Left ventricle myocardium inferior (tissue), 1 donor: ENCODE data around the gene MFSD6. TPM values are rescaled to one million over a fixed set of nuclear protein-coding genes. Genes with fewer than 3 reads are reported as not detected.

Experiments
- DNase-seq: peaks from one replicate; pipeline ENCODE4 v3.0.0-alpha.2; 2020
- H3K27ac ChIP-seq: fragments of 200-600 bp; replicated peaks from 2 replicates; pipeline ENCODE4 v1.8.0; 2021
- H3K27me3 ChIP-seq: fragments of 200-600 bp; 2 replicates; pipeline ENCODE4 v1.8.0; 2021; ENCODE audit warnings: low read depth
- H3K36me3 ChIP-seq: fragments of 200-600 bp; 2 replicates; pipeline ENCODE4 v1.8.0; 2021
- H3K4me1 ChIP-seq: fragments of 200-600 bp; 2 replicates; pipeline ENCODE4 v1.8.0; 2021
- H3K4me3 ChIP-seq: fragments of 200-600 bp; 2 replicates; pipeline ENCODE4 v1.8.0; 2021; ENCODE audit warnings: mild to moderate bottlenecking, moderate library complexity
- H3K9me3 ChIP-seq: fragments of 200-600 bp; replicated peaks from 2 replicates; pipeline ENCODE4 v1.8.0; 2021
- intact Hi-C: fragments of 100-400 bp; cut with micrococcal nuclease; formaldehyde crosslinking; loops from one replicate; pipeline ENCODE4 v1.11.0; 2022
- total RNA-seq: library from RNA; stranded (reverse); fragmentation: NEBNext Ultra II Directional; extraction: Animal tissue kit (Norgen Biotek cat#: 25700); gene quantifications from one replicate; pipeline ENCODE4 v1.2.1, GENCODE V29; 2021
- TF ChIP-seq, protein P1 (sequence below): fragments of 200-600 bp; IDR thresholded peaks from 2 replicates; pipeline ENCODE4 v1.8.0; 2021; ENCODE audit warnings: antibody characterized with exemption, mild to moderate bottlenecking, borderline replicate concordance
- donor health status: DM: no; HTN: yes; CAD: no; lungs with severe emphysema.

The MFSD6 gene
- total RNA-seq, 1 donor from 2014 or later, result 21.4 TPM

DNA sequence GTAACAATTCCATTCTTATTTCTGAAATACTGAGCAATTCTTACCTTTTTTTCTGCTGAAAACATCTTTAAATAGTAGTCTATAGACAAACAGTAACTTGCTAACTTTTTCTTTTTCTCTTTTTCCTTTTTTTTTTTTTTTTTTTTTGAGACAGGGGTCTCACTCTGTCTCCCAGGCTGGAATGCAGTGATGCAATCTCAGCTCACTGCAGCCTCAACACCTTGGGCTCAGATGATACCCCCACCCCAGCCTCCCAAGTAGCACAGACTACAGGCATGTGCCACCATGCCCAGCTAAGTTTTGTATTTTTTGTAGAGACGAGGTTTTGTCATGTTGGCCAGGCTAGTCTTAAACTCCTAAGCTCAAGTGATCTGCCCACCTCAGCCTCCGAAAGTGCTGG, 42.2 kb downstream of the MFSD6 start:
- no peak overlapping the region for H3K27ac ChIP-seq
- DNase-seq, result no peak
- TF ChIP-seq, protein P1, sequence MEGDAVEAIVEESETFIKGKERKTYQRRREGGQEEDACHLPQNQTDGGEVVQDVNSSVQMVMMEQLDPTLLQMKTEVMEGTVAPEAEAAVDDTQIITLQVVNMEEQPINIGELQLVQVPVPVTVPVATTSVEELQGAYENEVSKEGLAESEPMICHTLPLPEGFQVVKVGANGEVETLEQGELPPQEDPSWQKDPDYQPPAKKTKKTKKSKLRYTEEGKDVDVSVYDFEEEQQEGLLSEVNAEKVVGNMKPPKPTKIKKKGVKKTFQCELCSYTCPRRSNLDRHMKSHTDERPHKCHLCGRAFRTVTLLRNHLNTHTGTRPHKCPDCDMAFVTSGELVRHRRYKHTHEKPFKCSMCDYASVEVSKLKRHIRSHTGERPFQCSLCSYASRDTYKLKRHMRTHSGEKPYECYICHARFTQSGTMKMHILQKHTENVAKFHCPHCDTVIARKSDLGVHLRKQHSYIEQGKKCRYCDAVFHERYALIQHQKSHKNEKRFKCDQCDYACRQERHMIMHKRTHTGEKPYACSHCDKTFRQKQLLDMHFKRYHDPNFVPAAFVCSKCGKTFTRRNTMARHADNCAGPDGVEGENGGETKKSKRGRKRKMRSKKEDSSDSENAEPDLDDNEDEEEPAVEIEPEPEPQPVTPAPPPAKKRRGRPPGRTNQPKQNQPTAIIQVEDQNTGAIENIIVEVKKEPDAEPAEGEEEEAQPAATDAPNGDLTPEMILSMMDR, result no peak
- H3K27me3 ChIP-seq, result no peaks in the 10 kb centered on the region
- H3K4me3 ChIP-seq, result no peak overlapping the region
- no peaks in the 10 kb centered on the region for H3K36me3 ChIP-seq
- peaks cover 28% of the 10 kb centered on the region for H3K4me1 ChIP-seq
- no peaks in the 10 kb centered on the region for H3K9me3 ChIP-seq
- intact Hi-C loops, result no loop called here

DNA sequence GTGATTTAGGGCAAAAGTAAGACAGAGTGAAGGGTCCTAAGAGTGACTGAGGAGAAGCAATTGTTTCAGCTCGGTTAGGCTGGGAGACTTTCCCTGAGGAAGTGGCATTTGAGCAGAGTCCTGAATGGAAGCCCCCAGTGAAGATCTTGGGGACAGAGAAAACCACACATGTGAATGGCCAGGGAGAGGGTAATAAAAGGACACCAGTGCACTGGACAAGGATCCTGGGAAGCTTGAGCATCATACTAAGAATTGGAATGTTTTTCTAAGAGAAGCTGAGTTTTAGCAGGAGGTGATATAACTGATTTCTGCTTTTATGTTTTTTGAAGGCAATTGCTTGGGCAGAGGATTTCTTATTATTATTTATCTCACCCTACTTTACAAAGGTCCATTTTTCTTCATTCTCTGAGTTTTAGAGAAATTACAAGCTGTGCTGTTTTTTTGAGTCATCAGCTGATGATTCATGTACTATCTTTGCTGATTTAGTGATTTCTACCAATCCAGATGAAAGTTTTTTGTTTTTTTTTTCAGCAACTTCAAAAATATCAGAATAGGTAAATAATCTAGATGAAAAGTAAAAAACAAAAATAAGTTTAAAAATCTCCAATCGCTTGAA, 43.5 kb downstream of the MFSD6 start:
- Histone ChIP-seq H3K9me3 (no peaks in the 10 kb centered on the region), H3K27ac (no peak overlapping the region), H3K4me1 (peaks cover 15% of the 10 kb centered on the region), H3K27me3 (no peaks in the 10 kb centered on the region), H3K4me3 (no peak overlapping the region), H3K36me3 (no peaks in the 10 kb centered on the region)
- DNase-seq, result no peak
- intact Hi-C loops, result no loop called here
- TF ChIP-seq, protein P1, result no peak

DNA sequence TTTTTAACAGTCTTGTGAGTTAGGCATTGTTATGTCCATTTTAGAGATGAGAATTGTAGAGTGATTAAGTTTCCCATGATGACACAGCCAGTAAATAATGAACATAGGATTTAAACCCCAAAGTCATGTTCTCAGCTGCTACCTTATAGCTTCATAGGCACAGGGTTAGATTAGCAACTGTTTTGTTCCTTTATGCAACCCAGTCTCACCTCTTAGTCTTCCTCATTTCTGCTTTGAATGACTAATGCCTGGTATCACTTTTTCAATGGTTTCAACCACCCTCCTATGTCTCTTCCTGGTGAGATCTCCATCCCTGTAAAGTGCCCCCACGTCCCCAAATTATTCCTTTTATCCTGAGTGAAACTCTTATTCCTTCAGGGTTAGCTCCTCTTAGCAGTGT, 44.3 kb downstream of the MFSD6 start:
- Histone ChIP-seq H3K4me3 (no peak overlapping the region), H3K27me3 (no peaks in the 10 kb centered on the region), H3K9me3 (no peaks in the 10 kb centered on the region), H3K36me3 (no peaks in the 10 kb centered on the region), H3K27ac (no peak overlapping the region), H3K4me1 (peaks cover 7% of the 10 kb centered on the region)
- no peak for DNase-seq
- TF ChIP-seq, protein P1, result no peak
- intact Hi-C loops, result no loop called here

DNA sequence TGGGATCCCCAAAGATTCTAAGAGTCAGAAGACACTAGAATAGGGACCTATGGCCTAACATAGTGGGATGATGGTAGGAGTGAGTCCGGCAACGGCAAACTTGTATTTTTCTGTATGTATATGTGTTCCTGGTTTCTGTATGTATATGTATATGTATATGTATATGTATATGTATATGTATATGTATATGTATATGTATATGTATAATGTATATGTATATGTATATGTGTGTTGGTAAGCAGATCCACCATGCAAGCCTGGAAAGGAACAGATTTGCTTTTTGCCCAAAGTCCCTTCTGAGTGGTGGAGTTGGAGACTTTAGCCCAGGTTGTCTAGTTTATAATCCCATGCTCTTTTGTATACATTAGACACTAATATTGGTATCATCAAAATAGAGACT, 46.6 kb downstream of the MFSD6 start:
- no peak for DNase-seq
- intact Hi-C loops, result no loop called here
- Histone ChIP-seq H3K36me3 (peaks cover 3% of the 10 kb centered on the region), H3K4me3 (no peak overlapping the region), H3K9me3 (no peaks in the 10 kb centered on the region), H3K4me1 (peaks cover 10% of the 10 kb centered on the region), H3K27me3 (no peaks in the 10 kb centered on the region), H3K27ac (no peak overlapping the region)
- TF ChIP-seq, protein P1, result no peak

DNA sequence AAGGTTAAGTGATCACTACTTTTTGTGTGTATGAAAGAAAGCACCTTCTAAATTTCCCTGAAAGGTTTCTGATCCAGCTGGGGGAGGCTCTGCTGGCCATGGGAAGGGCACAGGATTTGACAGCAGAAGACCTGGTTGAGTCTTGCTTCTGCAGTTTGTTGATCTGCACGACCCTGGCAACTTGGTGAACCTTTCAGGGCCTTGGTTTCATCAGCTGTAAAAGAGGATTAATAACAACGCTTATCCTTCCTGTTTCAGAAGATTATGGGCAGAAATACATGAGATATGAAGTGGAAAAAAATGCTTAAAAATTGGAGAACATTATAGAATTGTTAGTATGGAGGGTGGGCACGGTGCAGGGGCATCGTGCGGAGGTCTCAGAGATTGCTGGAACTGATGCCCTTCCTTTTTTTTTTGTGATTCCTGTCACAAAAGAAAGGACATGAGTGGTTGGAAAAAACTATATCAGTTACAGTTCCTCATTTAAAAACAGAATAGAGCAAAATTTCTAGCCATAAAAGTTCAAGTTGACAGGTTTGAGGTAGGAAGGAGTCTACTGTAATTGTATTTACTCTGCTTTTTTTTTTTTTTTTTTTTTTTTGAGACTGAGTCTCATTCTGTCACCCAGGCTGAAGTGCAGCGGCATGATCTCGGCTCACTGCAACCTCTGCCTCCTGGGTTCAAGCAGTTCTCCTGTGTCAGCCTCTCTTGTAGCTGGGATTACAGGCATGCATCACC, 47.4 kb downstream of the MFSD6 start:
- H3K36me3 ChIP-seq, result peaks cover 3% of the 10 kb centered on the region
- TF ChIP-seq, protein P1, result no peak
- H3K9me3 ChIP-seq, result no peaks in the 10 kb centered on the region
- H3K27me3 ChIP-seq, result no peaks in the 10 kb centered on the region
- H3K4me3 ChIP-seq, result no peak overlapping the region
- peaks cover 18% of the 10 kb centered on the region for H3K4me1 ChIP-seq
- intact Hi-C loops, result no loop called here
- no peak for DNase-seq
- no peak overlapping the region for H3K27ac ChIP-seq
